Daoy (cell line): ENCODE results near the gene S1PR4. TPM values are rescaled to one million over a fixed set of nuclear protein-coding genes. Genes with fewer than 3 reads are reported as not detected.
"Not testable (repeated sequence)": the region's sequence is repeated elsewhere in the genome, so short reads cannot be mapped to it uniquely, and the experiment has no call there.

Source experiments
- DNase-seq: peaks from one replicate; pipeline ENCODE4 v3.0.0-alpha.2; 2015; ENCODE audit warnings: low read depth
- total RNA-seq: library from RNA; depleted of rRNA; stranded (reverse); fragments of >200 nt; shearing (Covaris generic); gene quantifications from 2 replicates; pipeline ENCODE4 v1.2.3, GENCODE V29; 2014

Gene S1PR4
- total RNA-seq, 1 experiment from 2014 or later = not detected

GRCh38 chr19:3152419-3152780 lies 26.2 kb upstream of the S1PR4 start:
- DNase-seq = no peak

- no peak for DNase-seq
Observed at GRCh38 chr19:3153286-3154230, 25.0 kb upstream of the S1PR4 start.

DNA sequence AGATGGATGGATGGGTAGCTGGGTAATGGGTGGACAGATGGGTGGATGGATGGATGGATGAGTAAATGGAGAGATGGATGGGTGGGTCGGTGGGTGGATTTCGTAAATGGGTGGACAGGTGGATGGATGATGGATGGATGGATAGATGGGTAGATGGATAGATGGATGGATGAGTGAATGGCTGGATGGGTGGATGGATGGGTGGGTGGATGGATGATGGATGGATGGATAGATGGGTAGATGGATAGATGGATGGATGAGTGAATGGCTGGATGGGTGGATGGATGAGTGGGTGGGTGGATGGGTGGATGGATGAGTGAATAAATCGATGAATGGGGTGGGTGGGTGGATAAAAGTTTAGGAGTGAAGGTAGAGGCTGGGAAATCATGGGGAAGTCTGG lies 24.1 kb upstream of the S1PR4 start:
- not testable (repeated sequence) for DNase-seq

GRCh38 chr19:3154957-3155736 lies 23.4 kb upstream of the S1PR4 start:
- peak; percentile 99 for DNase-seq

DNA sequence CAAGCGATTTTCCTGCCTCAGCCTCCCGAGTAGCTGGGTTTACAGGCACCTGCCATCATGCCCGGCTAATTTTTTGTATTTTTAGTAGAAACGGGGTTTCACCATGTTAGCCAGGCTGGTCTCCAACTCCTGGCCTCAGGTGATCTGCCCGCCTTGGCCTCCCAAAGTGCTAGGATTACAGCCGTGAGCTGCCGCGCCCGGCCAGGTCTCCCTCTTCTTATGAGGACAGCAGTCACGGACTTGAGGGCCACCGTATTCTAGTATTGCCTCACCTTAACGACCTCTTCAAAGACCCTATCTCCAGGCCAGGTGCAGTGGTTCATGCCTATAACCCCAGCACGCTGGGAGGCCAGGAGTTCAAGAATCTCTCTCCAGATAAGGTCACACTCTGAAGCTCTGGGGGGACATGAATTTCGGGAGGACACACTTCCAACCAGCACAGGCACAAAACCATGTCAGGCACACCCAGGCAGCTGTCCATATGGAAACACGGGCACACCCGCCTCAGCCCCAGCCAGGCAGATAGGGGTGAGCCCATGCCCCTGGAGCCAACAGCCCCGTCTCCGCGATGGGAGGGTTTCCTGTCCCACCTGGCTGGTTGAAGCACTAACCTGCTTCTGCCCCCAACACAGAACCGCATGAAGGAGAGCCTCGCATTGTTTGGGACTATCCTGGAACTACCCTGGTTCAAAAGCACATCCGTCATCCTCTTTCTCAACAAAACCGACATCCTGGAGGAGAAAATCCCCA lies 21.3 kb upstream of the S1PR4 start:
- DNase-seq = no peak

DNA sequence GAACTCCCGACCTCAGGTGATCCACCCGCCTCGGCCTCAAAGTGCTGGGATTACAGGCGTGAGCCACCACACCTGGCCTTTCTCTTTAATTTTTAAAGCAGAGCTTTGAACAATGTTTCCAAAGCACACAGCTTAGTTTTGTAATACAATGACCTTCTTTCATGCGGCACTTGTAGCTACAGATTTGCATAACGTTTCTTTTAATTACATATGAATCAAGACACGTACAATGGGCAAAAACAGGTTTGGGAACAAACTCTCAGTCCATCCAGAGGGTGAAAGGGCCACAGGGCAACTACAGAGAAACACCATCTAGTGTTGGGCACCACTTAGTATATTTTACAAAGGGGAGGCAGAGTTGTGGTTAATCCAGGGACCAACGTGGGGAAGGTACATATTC lies 19.0 kb upstream of the S1PR4 start:
- DNase-seq = no peak

DNA sequence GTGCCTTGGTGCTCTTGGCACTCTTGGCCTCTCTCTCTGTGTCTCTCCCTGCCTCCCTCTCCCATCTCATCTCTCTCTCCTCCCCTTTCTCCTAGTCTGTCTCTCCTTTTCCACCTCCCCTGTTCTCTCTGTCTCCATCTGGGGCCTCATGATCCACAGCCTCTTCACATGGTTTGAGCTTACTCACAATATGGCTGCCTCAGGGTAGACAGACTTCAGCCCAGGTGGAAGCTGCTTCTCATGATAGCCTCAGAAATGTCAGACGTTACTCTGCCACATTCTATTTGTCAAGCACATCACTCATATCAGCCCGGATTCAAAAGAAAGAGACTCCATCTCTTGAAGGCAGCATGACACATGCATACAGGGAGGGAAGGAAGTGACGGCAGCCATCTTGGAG lies 18.4 kb upstream of the S1PR4 start:
- no peak for DNase-seq

- DNase-seq = peak; percentile 55
Observed at GRCh38 chr19:3161453-3161852, 17.1 kb upstream of the S1PR4 start.

DNA sequence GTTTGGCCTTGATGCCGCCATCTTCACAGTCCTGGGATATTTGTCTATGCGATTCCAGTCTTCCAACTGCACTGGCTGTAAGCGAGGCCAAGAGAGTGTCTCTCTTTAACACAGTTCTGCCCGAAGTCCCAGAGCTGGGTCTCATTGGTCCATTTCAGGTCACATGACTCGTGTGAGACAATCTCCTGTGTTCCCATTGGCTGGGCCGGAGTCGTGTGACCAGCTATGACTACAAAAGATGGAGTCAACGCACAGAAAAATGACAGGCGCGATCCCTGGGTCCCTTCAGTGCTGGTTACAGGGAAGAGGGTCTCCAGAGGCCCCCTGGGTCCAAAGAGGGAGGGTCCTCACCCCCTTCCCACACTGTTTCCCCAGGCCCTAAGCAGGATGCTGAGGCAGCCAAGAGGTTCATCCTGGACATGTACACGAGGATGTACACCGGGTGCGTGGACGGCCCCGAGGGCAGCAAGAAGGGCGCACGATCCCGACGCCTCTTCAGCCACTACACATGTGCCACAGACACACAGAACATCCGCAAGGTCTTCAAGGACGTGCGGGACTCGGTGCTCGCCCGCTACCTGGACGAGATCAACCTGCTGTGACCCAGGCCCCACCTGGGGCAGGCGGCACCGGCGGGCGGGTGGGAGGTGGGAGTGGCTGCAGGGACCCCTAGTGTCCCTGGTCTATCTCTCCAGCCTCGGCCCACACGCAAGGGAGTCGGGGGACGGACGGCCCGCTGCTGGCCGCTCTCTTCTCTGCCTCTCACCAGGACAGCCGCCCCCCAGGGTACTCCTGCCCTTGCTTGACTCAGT lies 15.9 kb upstream of the S1PR4 start:
- peak; percentile 42 for DNase-seq

GRCh38 chr19:3163230-3163886 lies 15.2 kb upstream of the S1PR4 start:
- peak; percentile 77 for DNase-seq

DNA sequence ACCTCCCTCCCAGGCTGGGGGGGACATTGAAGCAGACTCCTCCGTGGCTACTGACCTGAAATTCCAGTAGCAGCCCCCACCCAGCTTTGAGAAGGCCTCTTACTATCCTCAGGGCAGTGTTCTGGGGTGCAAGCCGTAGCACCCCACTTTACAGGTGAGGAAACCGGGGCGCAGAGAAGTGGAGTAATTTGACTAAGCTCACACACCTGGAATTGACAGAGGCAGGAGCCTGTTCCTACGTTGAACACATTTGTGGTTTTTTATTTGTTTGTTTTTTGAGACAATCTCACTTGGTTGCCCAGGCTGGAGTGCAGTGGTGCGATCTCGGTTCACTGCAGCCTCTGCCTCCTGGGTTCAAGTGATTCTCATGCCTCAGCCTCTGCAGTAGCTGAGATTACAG lies 14.6 kb upstream of the S1PR4 start:
- DNase-seq = no peak

GRCh38 chr19:3167533-3168272 lies 10.9 kb upstream of the S1PR4 start:
- no peak for DNase-seq

DNA sequence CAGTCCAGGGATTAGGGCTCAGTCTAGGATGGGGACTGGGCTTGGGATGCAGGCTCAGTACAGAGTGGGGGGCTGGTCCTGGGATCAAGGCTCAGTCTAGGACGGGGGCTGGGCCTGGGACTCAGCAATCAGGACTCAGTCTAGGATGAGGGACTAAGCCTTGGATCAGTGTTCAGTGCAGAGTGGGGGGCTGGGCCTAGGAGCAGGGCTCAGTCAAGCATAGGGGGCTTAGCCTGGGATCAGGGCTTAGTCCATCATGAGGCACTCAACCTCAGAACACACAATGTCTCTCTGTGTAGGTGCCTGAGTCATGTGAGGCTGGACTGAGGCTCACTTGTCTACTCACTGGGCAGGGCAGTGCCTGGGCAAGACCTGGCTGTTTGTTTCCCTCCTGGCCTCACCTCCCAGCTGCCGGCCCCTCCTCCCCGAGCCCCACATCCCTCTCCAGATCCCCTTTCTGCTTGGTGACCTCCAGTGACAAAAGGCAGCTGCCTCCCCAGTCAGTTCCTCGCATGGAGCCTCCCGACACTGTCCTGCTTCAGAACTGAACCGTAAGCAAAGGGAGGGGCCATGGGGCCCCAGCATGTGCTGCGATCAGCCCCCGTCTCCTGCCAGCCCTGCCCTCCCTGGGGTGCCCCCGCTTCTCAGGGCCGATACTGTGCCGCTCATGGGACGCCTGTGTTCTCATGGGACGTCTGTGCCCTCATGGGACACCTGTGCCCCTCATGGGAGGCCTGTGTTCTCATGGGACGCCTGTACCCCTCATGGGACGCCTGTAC lies 6.5 kb upstream of the S1PR4 start:
- DNase-seq = no peak

DNA sequence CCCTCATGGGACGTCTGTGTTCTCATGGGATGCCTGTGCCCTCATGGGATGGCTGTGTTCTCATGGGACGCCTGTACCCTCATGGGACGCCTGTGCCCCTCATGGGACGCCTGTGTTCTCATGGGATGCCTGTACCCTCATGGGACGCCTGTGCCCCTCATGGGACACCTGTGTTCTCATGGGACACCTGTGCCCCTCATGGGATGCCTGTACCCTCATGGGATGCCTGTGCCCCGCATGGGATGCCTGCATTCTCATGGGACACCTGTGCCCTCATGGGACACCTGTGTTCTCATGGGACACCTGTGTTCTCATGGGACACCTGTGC lies 5.9 kb upstream of the S1PR4 start:
- not testable (repeated sequence) for DNase-seq

DNA sequence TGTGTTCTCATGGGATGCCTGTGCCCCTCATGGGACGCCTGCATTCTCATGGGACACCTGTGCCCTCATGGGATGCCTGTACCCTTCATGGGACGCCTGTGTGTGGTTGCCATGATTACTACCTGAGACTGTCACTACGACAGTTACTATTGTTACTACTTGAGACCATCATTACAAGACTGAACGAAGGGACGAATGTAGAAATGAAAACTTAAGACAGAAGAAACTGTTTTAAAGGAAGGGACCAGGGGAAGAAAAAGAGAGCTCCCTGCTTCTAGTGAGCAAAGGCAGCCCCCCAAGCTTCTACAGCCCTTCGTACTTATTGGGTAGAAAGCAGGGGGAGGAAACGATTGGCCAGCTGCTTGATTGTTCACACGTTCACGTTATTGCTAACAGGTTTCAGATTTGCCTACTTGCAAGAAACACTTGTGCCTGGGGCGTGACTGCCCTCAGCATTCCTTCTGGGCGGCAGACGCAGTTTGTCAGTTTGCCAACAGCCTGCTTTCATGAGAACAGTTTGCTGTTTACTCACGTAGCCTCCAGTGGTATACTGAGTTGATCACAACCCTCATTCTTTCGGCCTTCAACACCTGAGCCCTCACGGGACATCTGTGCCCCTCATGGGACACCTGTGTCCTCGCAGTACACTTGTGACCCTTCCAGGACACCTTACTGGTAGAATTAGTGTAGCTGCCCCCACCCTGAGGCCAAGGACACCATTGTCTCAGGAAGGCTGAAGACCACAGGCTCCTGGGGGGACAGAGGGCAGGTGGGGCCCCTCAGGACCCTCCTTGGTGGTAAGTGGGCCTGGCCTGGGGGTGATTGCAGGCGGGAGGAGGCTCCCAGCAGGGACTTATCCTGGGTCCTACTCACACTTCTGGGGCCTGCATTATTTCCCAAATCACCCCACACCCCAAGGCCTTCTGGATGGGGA lies 2.5 kb upstream of the S1PR4 start:
- peak; percentile 74 for DNase-seq

GRCh38 chr19:3176715-3177501 lies 1.7 kb upstream of the S1PR4 start:
- peak; percentile 92 for DNase-seq

DNA sequence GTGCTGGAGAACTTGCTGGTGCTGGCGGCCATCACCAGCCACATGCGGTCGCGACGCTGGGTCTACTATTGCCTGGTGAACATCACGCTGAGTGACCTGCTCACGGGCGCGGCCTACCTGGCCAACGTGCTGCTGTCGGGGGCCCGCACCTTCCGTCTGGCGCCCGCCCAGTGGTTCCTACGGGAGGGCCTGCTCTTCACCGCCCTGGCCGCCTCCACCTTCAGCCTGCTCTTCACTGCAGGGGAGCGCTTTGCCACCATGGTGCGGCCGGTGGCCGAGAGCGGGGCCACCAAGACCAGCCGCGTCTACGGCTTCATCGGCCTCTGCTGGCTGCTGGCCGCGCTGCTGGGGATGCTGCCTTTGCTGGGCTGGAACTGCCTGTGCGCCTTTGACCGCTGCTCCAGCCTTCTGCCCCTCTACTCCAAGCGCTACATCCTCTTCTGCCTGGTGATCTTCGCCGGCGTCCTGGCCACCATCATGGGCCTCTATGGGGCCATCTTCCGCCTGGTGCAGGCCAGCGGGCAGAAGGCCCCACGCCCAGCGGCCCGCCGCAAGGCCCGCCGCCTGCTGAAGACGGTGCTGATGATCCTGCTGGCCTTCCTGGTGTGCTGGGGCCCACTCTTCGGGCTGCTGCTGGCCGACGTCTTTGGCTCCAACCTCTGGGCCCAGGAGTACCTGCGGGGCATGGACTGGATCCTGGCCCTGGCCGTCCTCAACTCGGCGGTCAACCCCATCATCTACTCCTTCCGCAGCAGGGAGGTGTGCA lies 587 bp downstream of the S1PR4 start:
- no peak for DNase-seq
